Fibroblast of the aortic adventitia (primary cell): ENCODE measurements around the gene P2RX7. TPM values are rescaled to one million over a fixed set of nuclear protein-coding genes. Genes with fewer than 3 reads are reported as not detected.
"Not testable (repeated sequence)": the region's sequence is repeated elsewhere in the genome, so short reads cannot be mapped to it uniquely, and the experiment has no call there.

Experiments used
- DNase-seq: peaks from one replicate; pipeline ENCODE4 v3.0.0-alpha.2; 2010; ENCODE audit warnings: low read depth
- H3K4me3 ChIP-seq: 2 replicates; pipeline ENCODE4 v1.5.1; 2011; ENCODE audit warnings: low read depth, mild to moderate bottlenecking, control low read depth, low read length, moderate library complexity
- total RNA-seq: library from RNA; depleted of rRNA; stranded (reverse); fragments of >200 nt; gene quantifications from 2 replicates; pipeline ENCODE4 v1.2.3, GENCODE V29; 2012; ENCODE audit warnings: low replicate concordance
- TF ChIP-seq, protein P1 (sequence below): IDR thresholded peaks from 2 replicates; pipeline ENCODE4 v1.5.1; 2011; ENCODE audit warnings: mild to moderate bottlenecking, low read length, control low read depth, inconsistent platforms; ENCODE audit not compliant: insufficient read depth

P2RX7 gene
- total RNA-seq, 1 donor, result 0.18 TPM

DNA sequence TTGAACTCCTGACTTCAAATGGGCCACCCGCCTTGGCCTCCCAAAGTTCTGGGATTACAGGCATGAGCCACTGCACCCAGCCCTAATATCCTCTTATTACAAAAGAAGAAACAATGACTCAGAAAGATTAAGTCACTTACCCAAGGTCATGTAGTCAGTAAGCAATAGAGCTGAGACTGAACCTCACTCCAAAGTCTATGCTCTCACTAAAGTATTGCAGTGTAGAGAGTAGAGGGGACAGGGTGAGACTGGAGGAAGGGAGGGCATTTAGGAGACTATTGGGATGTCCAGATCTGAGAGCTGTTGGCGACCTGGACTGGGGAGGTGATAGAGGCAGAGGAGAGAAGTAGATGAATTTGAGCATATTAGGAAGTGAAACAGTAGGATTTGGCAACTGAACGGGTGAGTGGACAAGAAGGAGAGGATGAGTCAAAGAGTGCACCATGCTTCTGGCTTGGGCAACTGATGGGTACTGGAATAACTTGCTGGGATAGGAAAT lies 11.8 kb downstream of the P2RX7 start:
- peak; percentile 37 for DNase-seq
- TF ChIP-seq, protein P1, sequence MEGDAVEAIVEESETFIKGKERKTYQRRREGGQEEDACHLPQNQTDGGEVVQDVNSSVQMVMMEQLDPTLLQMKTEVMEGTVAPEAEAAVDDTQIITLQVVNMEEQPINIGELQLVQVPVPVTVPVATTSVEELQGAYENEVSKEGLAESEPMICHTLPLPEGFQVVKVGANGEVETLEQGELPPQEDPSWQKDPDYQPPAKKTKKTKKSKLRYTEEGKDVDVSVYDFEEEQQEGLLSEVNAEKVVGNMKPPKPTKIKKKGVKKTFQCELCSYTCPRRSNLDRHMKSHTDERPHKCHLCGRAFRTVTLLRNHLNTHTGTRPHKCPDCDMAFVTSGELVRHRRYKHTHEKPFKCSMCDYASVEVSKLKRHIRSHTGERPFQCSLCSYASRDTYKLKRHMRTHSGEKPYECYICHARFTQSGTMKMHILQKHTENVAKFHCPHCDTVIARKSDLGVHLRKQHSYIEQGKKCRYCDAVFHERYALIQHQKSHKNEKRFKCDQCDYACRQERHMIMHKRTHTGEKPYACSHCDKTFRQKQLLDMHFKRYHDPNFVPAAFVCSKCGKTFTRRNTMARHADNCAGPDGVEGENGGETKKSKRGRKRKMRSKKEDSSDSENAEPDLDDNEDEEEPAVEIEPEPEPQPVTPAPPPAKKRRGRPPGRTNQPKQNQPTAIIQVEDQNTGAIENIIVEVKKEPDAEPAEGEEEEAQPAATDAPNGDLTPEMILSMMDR, result no peak
- H3K4me3 ChIP-seq, result no peak overlapping the region

DNA sequence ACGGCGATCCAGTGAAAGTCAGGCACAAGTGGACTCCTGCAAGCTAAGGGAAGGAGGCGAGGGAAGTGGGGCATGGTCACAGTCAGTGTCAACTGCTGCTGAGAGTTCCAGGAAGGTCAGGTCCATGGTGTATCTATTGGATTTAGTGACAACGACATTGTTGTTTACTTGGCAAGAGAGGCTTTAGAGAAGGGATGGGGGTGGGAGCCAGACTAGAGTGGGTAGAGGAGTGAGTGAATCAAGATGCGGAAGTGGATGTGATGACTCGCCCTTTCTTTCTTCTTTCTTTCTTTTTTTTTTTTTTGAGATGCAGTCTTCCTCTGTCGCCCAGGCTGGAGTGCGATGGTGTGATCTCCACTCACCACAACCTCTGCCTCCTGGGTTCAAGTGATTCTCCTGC lies 12.5 kb downstream of the P2RX7 start:
- TF ChIP-seq, protein P1, result no peak
- H3K4me3 ChIP-seq, result no peak overlapping the region
- no peak for DNase-seq

DNA sequence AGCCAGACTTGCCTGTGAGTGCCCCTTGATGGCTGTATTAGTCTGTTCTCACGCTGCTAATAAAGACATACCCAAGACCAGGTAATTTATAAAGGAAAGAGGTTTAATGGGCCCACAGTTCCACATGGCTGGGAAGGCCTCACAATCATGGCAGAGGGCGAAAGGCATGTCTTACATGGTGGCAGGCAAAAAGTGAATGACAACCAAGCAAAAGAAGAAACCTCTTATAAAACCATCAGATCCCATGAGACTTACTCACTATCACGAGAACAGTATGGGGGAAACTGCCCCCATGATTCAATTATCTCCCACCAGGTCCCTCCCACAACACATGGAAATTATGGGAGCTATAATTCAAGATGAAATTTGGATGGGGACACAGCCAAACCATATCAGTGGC lies 16.6 kb downstream of the P2RX7 start:
- not testable (repeated sequence) for DNase-seq, H3K4me3 ChIP-seq

DNA sequence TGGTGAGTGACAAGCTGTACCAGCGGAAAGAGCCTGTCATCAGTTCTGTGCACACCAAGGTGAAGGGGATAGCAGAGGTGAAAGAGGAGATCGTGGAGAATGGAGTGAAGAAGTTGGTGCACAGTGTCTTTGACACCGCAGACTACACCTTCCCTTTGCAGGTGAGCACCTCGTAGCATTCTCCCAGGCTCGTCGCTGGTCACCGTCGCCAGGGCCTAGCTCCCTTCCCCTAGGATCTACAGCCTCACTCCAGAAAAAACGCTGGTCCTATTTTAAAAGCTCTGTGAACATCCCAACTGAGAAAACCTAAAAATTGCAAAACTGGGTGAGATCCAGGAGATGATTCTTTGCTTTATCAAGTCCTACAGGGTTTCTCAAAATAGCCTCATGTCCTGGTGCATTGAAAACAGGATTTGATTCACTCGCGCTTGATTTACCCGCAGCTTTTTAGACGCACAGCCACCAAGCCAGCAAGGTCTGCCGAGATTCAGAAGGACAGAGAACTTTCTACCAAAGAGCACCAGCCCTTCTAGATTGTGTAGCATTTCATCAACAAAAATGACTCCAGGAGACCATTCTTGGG lies 22.2 kb downstream of the P2RX7 start:
- no peak for DNase-seq
- TF ChIP-seq, protein P1, result no peak
- no peak overlapping the region for H3K4me3 ChIP-seq

DNA sequence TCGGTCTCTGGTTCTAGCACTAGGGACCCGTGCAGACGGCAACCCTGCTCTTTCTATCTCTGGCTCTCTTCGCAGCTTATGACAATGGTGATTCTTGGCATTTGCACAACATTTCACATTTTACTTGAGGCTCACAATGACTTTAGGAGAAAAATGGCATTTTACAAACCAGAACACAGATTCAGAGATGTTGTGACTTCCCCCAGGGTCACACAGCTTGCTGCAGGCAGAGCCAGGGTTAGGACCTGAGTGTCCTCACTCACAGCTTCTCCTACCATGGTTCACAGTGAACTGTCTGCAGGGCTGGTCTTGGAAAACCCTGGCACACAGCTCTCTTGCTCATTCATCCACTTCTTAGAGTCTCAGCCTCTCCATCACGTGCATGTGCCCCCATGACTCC lies 23.7 kb downstream of the P2RX7 start:
- DNase-seq, result no peak
- no peak overlapping the region for H3K4me3 ChIP-seq
- TF ChIP-seq, protein P1, result no peak

DNA sequence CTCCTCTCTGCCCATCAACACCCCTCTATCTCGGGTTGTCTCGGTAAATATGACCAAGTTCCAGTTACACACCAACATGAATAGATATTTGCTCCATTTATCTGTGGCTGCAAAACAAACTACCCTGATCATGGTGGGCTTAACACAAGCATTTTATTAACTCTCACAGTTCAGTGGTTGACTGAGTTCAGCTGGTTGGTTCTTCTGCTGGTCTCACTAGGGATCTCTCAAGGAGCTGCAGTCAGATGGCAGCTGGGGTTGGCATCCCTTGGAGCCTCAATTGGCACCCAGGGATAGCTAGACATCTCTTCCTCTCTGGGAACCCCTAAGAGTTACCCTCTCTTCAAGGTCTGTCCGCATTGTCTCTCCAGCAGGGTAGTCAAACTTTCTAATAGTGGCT lies 25.4 kb downstream of the P2RX7 start:
- TF ChIP-seq, protein P1, result no peak
- DNase-seq, result no peak
- H3K4me3 ChIP-seq, result no peak overlapping the region

DNA sequence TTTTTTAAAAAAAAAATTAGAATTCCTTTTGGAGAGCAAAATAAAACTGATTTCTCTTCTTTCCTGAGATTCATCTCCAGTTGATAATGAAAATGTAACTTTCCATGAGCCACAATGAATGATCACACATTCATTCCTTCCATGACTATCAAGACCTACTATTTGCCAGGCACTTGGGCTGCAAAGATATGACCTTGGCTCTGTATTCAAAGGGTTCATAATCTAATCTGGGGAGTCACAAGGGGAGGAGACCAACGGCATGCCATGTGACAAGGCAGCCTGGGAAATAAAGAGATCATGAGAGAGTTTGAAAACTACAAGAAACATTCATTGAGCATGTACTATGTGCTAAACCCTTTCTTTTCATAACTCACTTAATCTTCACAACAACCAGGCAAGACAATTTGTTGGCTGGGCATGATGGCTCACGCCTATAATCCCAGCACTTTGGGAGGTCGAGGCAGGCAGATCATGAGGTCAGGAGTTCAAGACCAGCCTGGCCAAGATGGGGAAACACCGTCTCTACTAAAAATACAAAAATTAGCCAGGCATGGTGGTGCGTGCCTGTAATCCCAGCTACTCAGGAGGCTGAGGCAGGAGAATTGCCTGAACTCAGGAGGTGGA lies 26.2 kb downstream of the P2RX7 start:
- not testable (repeated sequence) for H3K4me3 ChIP-seq

More for the DNA sequence above, 26.2 kb downstream of the P2RX7 start:
- not testable (repeated sequence) for DNase-seq
